ENCODE measurements around the gene ITSN1.

DNA sequence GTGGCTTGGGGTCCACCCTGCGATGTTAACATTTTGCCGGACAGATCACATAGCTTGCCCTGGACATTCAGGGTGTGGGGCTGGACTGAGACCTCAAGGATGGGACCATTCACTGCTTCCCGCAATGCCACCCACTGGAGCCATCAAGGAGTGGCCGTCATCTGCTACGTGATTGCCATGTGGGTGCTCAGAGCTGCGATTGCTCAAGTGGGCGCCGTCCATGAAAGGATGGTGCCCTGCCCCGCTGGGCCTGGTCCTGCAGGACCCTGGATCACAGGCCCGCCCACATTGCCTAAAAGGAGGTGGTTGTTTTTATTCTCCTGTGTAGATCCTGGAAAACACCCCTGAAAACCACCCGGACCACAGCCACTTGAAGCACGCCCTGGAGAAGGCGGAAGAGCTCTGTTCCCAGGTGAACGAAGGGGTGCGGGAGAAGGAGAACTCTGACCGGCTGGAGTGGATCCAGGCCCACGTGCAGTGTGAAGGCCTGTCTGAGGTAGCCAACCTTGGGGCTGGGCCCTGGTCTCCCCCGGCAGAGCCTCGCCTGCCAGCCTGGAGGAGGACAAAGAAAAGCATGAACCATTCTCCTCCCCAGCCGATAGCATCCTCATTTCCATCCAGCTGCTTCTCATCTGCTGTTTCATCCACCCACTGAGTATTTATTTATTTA lies 232.9 kb downstream of the ITSN1 start:
- no peak for TF ChIP-seq CTCF (IDR thresholded peaks at IDR 0.05)
- TF ChIP-seq ZFX (IDR thresholded peaks at IDR 0.05; ENCODE audit: borderline replicate concordance), result no peak
